ENCODE data around the gene CRADD. TPM values are rescaled to one million over a fixed set of nuclear protein-coding genes. Genes with fewer than 3 reads are reported as not detected.
"Not testable (repeated sequence)": the region's sequence is repeated elsewhere in the genome, so short reads cannot be mapped to it uniquely, and the experiment has no call there.

Gene CRADD
- total RNA-seq, 1 experiment from 2014 or later: 26.7 TPM

GRCh38 chr12:93706824-93707223, 29.6 kb downstream of the CRADD start:
- no peak for DNase-seq (ENCODE audit: low read depth)

DNA sequence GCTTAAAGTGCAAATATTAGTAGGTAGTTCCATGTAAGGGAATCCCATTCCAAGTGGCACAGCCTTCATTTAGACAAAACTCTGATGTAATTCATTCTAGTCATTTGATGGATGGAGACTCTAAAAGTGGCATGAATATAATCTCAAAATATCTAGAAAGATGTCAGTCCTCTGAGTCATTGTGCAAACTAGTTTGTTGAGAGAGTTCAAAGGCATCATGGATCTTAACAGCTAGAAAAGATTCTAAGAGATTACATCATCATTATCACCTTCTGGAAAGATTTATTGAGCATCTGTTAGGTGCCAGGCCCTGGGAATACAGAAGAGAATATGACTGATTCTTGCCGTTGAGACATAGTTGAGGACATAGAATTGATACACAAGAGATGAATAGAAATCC, 30.7 kb downstream of the CRADD start:
- DNase-seq (ENCODE audit: low read depth): peak; percentile 50

GRCh38 chr12:93708952-93709351, 31.8 kb downstream of the CRADD start:
- DNase-seq (ENCODE audit: low read depth): no peak

GRCh38 chr12:93709386-93709785, 32.2 kb downstream of the CRADD start:
- DNase-seq (ENCODE audit: low read depth): no peak

GRCh38 chr12:93710574-93710926, 33.4 kb downstream of the CRADD start:
- DNase-seq (ENCODE audit: low read depth): no peak

GRCh38 chr12:93711502-93711901, 34.3 kb downstream of the CRADD start:
- DNase-seq (ENCODE audit: low read depth): not testable (repeated sequence)

DNA sequence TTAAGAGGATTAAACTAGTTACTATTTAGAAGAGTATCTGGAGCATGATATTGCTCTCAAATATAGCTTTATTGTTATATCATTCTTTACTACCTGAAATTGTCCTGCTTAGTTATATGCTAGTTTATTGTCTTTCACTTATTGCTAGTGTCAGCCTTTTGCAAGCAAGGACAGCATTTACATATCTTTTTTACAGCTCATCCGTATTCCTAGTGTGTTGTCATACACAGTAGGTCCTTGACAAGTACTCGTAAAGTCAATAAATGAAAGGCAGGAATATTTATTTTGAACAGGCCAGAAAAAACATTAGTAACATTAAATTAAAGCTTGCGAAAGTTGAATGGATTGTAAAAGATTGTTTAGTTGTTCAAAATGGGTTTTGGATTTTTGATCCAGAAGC, 35.0 kb downstream of the CRADD start:
- no peak for DNase-seq (ENCODE audit: low read depth)

DNA sequence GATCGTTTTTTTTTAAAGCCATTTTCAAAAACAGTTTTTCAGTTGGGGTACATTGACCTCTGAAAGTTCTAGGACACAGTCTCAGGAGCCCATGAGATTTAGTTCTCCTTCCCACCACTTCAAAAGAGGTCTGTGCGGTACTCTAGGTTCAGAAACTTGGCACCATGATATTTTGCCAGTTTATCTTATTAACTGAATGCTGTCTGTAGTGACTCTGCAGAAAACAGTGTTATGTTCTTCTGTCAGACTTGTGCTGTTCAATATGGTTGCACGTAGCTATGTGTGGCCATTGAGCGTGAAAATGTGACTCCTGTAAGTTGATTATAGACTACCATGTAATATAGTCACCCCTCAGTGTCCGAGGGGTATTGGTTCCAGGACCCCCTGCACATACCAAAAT, 35.9 kb downstream of the CRADD start:
- no peak for DNase-seq (ENCODE audit: low read depth)

- DNase-seq (ENCODE audit: low read depth): no peak
Observed at GRCh38 chr12:93713800-93714199, 36.6 kb downstream of the CRADD start.

GRCh38 chr12:93714382-93714781, 37.2 kb downstream of the CRADD start:
- peak; percentile 29 for DNase-seq (ENCODE audit: low read depth)

GRCh38 chr12:93719710-93720109, 42.5 kb downstream of the CRADD start:
- no peak for DNase-seq (ENCODE audit: low read depth)

DNA sequence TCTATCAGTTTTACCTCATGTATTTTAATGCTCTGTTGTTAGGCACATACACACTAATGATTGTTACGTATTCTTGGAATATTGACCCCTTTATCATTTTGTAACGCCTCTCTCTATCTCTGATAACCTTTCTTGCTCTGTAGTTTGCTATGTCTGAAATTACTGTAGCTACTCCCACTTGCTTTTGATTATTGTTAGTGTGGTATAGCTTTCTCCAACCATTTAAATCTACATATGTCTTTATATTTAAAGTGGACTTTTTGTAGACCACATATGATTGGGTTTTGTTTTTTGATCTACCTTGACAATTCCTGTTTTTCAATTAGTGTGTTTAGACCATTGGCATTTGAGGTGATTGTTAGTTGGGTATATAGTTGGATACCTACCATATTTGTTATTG, 43.4 kb downstream of the CRADD start:
- no peak for DNase-seq (ENCODE audit: low read depth)

DNA sequence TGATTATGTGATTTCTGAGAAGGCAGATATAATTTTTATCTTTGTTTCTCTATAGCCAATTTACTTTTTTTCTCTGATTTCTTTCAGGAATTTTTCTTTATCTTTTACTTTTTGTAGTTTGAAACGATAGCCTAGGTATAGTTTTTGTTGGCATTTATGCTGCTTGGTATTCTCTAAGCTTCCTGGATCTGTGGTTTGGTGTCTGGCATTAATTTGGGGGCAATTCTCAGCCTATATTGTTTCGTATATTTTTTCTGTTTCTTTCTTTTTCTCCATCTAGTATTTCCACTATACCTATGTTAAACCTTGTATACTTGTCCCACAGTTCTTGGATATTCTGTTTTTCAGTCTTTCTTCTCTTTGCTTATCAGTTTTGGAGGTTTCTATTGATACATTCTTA, 45.0 kb downstream of the CRADD start:
- no peak for DNase-seq (ENCODE audit: low read depth)

GRCh38 chr12:93722835-93723567, 45.8 kb downstream of the CRADD start:
- peak; percentile 95 for DNase-seq (ENCODE audit: low read depth)

- no peak for DNase-seq (ENCODE audit: low read depth)
Observed at GRCh38 chr12:93723568-93723930, 46.4 kb downstream of the CRADD start.

- no peak for DNase-seq (ENCODE audit: low read depth)
Observed at GRCh38 chr12:93725531-93725930, 48.4 kb downstream of the CRADD start.

GRCh38 chr12:93727195-93727811, 50.1 kb downstream of the CRADD start:
- DNase-seq (ENCODE audit: low read depth): no peak

- DNase-seq (ENCODE audit: low read depth): no peak
Observed at GRCh38 chr12:93727911-93728310, 50.7 kb downstream of the CRADD start.

- DNase-seq (ENCODE audit: low read depth): no peak
Observed at GRCh38 chr12:93729934-93730333, 52.8 kb downstream of the CRADD start.

DNA sequence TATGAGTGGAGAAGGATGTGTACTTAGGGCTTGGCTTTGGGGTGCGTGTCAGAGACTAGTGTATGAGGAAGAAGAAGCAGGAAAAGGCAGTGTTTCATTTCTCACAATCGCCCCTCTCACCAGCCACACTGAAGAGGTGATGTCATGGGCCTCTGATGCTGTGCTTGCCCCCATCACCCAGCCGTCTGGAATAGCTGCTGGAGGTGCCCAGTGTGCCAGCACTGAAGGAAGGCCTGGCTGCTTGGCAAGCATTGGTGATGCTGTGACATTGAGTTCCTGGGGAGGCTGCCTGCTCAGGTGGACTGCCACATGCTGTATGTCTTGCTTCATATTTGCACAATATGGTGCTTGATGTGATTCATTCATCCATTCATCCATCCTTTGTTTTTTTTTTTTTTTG, 56.2 kb downstream of the CRADD start:
- no peak for DNase-seq (ENCODE audit: low read depth)

GRCh38 chr12:93733928-93734327, 56.8 kb downstream of the CRADD start:
- no peak for DNase-seq (ENCODE audit: low read depth)

DNA sequence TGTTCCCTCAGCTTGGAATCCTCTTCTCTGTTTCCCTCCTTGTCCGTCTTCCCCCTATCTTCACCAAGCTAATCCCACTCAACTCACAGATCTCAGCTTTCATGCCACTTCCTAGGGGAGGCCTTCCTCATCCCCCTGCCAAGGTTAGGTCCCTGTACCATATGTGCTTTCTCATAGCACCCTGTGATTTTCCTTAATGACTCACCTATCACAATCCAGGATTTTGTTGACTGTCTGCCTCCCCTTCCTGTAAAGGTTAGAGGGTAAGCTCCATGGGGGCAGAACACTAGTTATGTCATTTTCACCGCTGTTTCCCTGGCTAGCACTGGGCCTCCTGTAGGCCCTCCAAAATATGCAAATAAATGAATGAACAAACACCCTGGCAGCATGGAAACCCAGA, 57.6 kb downstream of the CRADD start:
- DNase-seq (ENCODE audit: low read depth): no peak

GRCh38 chr12:93736640-93737178, 59.5 kb downstream of the CRADD start:
- no peak for DNase-seq (ENCODE audit: low read depth)

All from RPMI7951 (cell line).